LNCAP (cell line): Measurements from ENCODE around the gene SMARCB1.

Experiments used
- TF ChIP-seq, protein P1 (sequence below): fragments of 450-650 bp; IDR thresholded peaks from 2 replicates; pipeline ENCODE4 v1.5.1; 2017; ENCODE audit warnings: mild to moderate bottlenecking

SMARCB1 gene

DNA sequence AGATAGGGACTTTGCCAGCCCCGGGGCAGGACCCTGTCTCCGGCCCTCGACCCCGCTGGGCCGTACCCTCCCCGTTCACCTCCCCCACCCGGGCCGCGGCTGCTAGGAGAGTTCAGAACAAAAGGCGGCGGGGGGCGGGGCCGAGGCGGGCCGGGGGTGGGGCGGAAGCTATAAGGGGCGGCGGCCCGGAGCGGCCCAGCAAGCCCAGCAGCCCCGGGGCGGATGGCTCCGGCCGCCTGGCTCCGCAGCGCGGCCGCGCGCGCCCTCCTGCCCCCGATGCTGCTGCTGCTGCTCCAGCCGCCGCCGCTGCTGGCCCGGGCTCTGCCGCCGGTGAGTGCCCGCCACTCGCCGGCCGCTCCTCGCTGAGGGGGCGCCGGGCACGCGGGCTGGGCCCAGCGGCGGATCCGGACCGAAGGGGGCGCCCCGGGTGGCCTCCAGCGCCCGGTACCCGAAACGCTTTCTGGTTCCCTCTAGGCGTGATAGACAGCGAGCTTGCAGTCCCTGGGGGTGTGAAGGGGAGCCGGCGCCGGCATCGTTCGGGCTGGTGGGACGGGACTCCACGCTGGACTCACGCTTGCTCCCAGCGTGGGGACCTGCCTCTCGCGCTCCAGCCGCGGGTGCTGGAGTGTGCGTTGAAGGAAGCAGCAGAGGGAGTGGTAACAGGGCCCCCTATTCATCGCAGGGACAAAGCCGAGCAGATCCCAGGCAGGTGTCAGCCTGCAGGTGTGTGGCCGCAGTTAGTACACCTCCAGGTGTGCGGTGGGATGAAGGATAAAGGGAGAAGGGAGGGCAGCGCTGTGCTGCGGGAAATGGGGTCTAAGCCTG lies 13.9 kb upstream of the SMARCB1 start, which contains the start of gene MMP11:
TSS of gene MMP11 (plus strand) at position 201 of the 825 bp plus-strand sequence. CDS start at position 223, 22 bp downstream.
- TF ChIP-seq, protein P1, sequence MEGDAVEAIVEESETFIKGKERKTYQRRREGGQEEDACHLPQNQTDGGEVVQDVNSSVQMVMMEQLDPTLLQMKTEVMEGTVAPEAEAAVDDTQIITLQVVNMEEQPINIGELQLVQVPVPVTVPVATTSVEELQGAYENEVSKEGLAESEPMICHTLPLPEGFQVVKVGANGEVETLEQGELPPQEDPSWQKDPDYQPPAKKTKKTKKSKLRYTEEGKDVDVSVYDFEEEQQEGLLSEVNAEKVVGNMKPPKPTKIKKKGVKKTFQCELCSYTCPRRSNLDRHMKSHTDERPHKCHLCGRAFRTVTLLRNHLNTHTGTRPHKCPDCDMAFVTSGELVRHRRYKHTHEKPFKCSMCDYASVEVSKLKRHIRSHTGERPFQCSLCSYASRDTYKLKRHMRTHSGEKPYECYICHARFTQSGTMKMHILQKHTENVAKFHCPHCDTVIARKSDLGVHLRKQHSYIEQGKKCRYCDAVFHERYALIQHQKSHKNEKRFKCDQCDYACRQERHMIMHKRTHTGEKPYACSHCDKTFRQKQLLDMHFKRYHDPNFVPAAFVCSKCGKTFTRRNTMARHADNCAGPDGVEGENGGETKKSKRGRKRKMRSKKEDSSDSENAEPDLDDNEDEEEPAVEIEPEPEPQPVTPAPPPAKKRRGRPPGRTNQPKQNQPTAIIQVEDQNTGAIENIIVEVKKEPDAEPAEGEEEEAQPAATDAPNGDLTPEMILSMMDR: peak; percentile 38; the same call in 1 of the 2 replicates

DNA sequence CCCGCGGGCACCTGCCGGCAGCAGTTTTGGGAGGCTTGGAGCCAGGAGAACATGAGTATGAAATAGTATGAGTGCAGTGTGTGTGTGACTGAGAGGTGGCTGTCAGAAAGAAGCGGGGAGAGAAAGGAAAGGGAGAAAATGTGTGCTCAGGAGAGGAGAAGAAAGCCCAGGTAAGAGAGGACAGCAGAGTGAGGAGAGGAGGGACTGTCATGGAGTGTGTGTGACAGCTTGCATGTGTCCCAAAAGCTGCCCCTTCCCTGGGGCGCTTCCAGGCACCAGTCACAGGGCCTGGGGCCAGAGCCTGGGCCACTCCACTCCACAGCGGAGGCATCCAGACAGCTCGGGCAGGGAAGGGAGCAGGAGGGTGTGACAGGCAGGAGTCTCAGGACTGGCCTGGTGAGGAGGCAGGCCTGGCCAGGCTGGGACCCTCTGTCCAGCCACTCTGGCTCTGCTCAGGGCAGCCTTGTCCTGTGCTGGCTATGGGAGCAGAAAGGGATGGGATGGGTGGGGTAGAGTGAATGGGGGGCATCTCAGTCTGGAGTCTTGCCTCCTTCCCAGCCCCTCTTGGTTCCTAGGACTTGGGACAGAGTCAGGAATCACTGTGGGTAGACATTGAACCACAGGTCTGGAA lies 13.2 kb upstream of the SMARCB1 start:
- TF ChIP-seq, protein P1: no peak

DNA sequence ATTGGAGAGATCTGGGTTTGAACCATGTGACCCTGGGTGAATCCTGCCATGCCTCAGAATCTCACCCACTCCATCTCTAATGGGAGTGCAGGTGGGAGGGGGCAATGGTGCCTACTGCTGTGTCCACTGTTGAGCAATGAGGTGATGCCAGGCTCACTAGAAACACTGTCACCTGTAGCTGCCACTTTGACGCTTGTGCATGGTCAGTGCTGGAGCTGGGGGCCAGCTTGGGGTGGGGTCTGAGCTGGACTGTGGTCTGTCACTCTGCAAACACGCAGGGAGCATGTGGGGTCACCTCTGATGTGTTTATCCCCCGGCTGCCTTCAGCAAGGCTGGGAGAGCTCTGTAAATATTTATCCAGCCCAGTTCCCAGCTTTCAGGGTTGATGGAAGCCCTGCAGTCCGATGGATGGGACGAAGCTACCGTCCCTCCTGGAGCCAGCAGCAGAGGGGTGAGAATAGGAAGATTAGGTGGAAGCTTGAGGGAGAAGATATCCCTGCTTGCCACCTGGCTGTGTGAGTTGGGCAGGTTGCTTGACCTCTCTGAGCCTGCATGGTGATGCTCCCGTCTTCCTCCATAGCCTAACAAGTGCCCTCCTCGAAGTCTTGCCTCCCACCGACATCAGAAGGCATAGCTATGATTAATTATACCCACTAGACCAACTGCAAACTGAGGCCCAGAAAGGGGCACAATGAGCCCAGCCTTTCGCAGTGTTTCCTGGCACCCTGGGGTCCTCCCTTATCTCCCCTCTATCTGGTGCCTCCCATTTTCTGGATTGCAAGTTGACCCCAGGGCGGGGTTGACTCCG lies 12.4 kb upstream of the SMARCB1 start:
- TF ChIP-seq, protein P1: no peak

DNA sequence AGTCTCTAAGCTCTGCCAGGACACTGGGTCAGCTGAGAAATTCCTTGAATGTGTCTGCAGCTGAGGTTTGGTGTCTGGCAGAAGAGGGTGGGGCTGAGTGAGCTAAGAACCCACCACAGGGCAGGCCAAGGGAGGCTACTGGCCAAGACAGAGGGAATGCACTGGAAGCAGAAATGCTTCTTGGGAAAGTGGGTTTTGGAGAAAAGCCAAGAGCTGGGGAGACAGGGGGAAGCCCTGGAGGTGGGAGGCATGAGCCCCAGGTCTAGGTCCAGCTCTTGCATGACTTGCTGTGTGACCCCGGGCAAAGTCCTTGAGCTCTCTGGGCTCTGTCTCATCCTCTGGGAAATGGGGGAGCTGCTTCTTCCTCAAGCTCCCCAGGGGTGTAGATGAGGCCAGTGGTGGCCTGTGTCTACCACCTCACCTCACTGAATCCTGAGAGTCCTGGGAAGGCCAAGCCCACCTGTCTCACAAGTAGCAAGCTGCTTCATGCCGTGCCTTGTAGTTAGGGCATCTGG lies 11.8 kb upstream of the SMARCB1 start:
- TF ChIP-seq, protein P1: no peak

DNA sequence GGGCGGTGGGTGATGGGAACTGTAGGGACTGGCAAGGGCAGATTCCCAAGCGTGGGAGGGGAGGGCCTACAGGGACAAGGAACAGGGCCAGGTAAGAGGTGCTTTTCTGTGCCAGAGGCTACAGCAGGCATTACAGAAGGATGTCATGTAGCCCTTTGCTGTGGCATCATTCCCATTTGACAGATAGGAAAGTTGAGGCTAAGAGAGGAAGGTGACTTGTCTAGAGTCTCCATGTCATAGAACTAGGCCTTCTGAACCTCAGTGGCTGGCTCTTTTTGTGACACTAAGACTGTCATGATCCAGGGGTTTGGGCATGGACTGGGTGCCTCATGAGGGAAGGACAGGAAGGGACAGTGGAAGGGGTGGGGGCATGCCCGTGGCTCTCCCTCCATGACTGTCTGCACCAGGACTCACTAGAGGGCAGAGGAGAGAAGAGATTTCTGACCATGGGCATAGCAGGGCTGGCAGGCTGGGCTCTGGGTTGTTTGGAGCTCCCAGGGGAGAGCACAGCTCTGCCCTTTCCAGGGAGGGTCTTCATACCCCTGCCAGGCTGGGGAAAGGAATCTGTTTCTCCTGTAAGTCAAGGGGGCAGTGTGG lies 10.9 kb upstream of the SMARCB1 start:
- TF ChIP-seq, protein P1: no peak

DNA sequence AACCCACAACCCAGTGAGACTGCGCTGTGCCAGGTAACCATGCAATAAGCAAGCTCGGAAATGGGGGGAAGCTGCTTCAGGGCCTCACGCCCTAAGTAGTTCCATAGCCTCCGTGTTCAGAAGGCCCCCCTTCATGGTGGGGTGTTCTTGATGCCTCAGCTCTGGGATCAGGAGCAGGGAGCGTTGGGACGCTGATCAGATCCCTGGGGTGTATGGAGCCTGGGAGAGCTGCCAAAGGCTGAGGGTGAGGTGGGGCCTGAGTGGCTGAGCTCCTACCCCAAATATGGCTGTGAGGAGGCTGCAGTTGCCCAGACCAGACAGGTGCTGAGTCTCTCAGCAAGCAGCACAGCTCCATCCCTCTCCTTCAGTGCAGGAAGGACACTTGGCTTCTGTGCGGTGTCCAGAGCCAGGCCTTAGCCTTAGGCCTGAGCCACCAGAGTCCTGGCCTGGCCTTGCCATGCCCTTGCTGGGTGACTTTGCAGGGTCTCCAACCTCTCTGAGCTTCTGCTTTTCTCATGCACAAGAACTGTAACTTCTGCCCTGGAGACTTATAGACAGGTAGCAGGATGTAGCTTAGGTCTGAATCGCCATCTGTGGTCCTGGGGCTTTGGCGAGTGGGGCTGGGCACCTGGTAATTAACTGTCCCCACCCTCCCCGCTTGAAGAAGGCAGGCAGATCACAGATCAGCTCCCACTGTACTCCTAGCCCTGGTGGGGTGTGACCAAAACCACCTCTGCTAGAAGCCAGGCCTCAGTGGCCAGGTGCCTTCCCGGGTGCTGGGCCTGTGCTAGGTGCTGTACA lies 8.8 kb upstream of the SMARCB1 start:
- TF ChIP-seq, protein P1: no peak
